Measurements from ENCODE around the gene TDRKH.
"Not testable (repeated sequence)": the region's sequence is repeated elsewhere in the genome, so short reads cannot be mapped to it uniquely, and the experiment has no call there.

Gene TDRKH

DNA sequence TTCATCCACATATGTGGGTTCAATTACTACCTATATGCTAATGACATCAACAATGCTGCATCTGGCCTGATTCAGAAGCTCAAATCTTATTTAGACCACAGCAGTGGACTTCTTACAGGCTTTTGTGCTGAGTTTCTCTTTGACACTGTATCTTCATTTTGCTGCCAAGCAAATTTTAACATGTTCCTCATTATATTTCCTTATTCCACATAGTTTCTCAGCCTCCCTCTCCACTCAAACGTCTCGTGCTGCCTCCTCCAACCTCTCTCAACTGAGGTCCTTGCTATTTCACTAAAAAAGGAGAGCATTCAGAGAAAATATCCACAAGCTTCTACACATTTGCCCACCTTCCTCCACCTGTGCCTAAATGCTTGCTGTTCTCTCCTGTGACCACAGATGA lies 6.5 kb downstream of the TDRKH start:
- DNase-seq (ENCODE audit: low read depth, low spot score): no peak
- TF ChIP-seq, protein P1, sequence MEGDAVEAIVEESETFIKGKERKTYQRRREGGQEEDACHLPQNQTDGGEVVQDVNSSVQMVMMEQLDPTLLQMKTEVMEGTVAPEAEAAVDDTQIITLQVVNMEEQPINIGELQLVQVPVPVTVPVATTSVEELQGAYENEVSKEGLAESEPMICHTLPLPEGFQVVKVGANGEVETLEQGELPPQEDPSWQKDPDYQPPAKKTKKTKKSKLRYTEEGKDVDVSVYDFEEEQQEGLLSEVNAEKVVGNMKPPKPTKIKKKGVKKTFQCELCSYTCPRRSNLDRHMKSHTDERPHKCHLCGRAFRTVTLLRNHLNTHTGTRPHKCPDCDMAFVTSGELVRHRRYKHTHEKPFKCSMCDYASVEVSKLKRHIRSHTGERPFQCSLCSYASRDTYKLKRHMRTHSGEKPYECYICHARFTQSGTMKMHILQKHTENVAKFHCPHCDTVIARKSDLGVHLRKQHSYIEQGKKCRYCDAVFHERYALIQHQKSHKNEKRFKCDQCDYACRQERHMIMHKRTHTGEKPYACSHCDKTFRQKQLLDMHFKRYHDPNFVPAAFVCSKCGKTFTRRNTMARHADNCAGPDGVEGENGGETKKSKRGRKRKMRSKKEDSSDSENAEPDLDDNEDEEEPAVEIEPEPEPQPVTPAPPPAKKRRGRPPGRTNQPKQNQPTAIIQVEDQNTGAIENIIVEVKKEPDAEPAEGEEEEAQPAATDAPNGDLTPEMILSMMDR (IDR thresholded peaks at IDR 0.05; ENCODE audit: insufficient read depth, low read length, missing control alignments): no peak
- CTCF ChIA-PET: no interaction called here
- POLR2A ChIA-PET: no interaction called here
- H3K4me3 ChIP-seq (ENCODE audit: low read depth, low read length): no peak overlapping the region

DNA sequence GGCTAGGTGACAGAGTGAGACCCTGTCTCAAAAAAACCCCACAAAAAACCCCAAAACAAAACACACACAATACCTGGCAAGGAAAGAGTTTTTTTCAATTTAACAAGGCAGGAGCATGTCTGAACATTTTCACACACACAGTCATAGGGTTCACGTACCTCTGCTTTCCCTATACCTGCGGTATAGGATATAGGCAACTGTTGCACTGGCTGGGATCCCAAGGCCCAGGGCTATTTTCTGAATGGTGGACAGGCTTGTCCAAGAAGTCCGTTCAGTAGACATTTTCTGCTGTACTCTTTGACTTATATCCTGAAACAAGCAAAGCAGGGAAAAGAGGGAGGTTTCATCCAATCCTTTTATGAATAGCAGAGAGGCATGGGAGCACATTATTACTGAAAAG lies 7.6 kb downstream of the TDRKH start:
- CTCF ChIA-PET: no interaction called here
- POLR2A ChIA-PET: no interaction called here
- H3K4me3 ChIP-seq (ENCODE audit: low read depth, low read length): no peak overlapping the region
- TF ChIP-seq, protein P1 (IDR thresholded peaks at IDR 0.05; ENCODE audit: insufficient read depth, low read length, missing control alignments): no peak
- DNase-seq (ENCODE audit: low read depth, low spot score): no peak

- POLR2A ChIA-PET; CTCF ChIA-PET; H3K4me3 ChIP-seq (ENCODE audit: low read depth, low read length); DNase-seq (ENCODE audit: low read depth, low spot score): not testable (repeated sequence)
Measured at GRCh38 chr1:151782026-151782425, 8.3 kb downstream of the TDRKH start.

- DNase-seq (ENCODE audit: low read depth, low spot score); H3K4me3 ChIP-seq (ENCODE audit: low read depth, low read length); POLR2A ChIA-PET: not testable (repeated sequence)
- CTCF ChIA-PET: interaction anchor here (1.3 kb wide), 1 partner anchor 10 kb away, joined by 6 read pairs; the partner anchor contains the start of gene TDRKH
Measured at GRCh38 chr1:151780736-151781135, 9.6 kb downstream of the TDRKH start.

GRCh38 chr1:151779852-151780251 lies 10.4 kb downstream of the TDRKH start:
- POLR2A ChIA-PET: no interaction called here
- no peak for DNase-seq (ENCODE audit: low read depth, low spot score)
- no peak overlapping the region for H3K4me3 ChIP-seq (ENCODE audit: low read depth, low read length)
- TF ChIP-seq, protein P1 (IDR thresholded peaks at IDR 0.05; ENCODE audit: insufficient read depth, low read length, missing control alignments): no peak
- CTCF ChIA-PET: interaction anchor here (1.1 to 1.3 kb wide), 2 partner anchors 10 to 17 kb away, joined by 4 to 6 read pairs; partner anchors contain the start of genes MRPL9 and TDRKH

- TF ChIP-seq, protein P1 (IDR thresholded peaks at IDR 0.05; ENCODE audit: insufficient read depth, low read length, missing control alignments): no peak
- ChIA-PET CTCF (interaction anchor here (0.7 to 1.2 kb wide), 2 partner anchors 13 to 319 kb away, joined by 3 read pairs; partner anchors contain the start of gene TDRKH), POLR2A (no interaction called here)
- no peak overlapping the region for H3K4me3 ChIP-seq (ENCODE audit: low read depth, low read length)
- no peak for DNase-seq (ENCODE audit: low read depth, low spot score)
Measured at GRCh38 chr1:151777317-151777716, 13.0 kb downstream of the TDRKH start.

DNA sequence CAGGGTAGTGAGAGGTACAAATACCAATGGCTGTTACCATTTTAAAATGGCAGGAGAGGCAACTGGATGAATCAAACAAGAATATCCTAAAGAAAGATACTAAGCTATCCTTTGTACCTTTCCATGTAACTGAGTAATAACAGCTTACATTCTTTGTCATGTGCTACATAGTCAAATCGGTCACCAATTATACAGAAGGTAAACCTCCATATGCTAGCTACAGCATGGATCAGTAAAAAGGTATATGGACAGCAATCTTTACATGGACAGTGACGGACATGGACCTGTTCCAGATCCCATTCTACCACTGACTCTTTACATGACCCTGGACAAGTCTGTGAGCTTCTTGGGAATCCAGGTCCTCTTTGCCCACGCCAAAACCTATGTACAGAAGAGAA lies 13.6 kb downstream of the TDRKH start:
- no peak overlapping the region for H3K4me3 ChIP-seq (ENCODE audit: low read depth, low read length)
- POLR2A ChIA-PET: no interaction called here
- TF ChIP-seq, protein P1 (IDR thresholded peaks at IDR 0.05; ENCODE audit: insufficient read depth, low read length, missing control alignments): no peak
- no peak for DNase-seq (ENCODE audit: low read depth, low spot score)
- CTCF ChIA-PET: no interaction called here
